Thymus (tissue), 11 donors: Measurements from ENCODE around the gene CUBN. TPM values are rescaled to one million over a fixed set of nuclear protein-coding genes. Genes with fewer than 3 reads are reported as not detected.

Experiments
- DNase-seq, 9 donors: peaks; one replicate each; pipeline ENCODE4 v3.0.0-alpha.2; 2013; ENCODE audit warnings: low spot score in 9 of 9, low read depth in 6 of 9, missing footprints in 1 of 9
- H3K27ac ChIP-seq, 2 donors: one replicate each; pipeline ENCODE4 v1.5.1; 2013; ENCODE audit warnings: control low read depth in 1 of 2, low read depth in 1 of 2, low read length in 1 of 2, mild to moderate bottlenecking in 1 of 2, moderate library complexity in 1 of 2
- H3K27me3 ChIP-seq, 2 donors: one replicate each; pipeline ENCODE4 v1.5.1; 2013; ENCODE audit warnings: low read length in 1 of 2; ENCODE audit not compliant: control insufficient read depth in 2 of 2, insufficient read depth in 1 of 2
- H3K36me3 ChIP-seq, 2 donors: one replicate each; pipeline ENCODE4 v1.5.1; 2013; ENCODE audit warnings: low read length in 1 of 2, mild to moderate bottlenecking in 1 of 2, moderate library complexity in 1 of 2; ENCODE audit not compliant: control insufficient read depth in 2 of 2, insufficient read depth in 2 of 2
- H3K4me1 ChIP-seq, 2 donors: one replicate each; pipeline ENCODE4 v1.5.1; 2013; ENCODE audit warnings: low read length in 2 of 2; ENCODE audit not compliant: control insufficient read depth in 2 of 2, insufficient read depth in 2 of 2
- H3K4me3 ChIP-seq, 2 donors: one replicate each; pipeline ENCODE4 v1.5.1; 2013; ENCODE audit warnings: low read length in 2 of 2, control low read depth in 1 of 2, mild to moderate bottlenecking in 1 of 2
- H3K9me3 ChIP-seq, 2 donors: one replicate each; pipeline ENCODE4 v1.5.1; 2013; ENCODE audit warnings: low read length in 1 of 2, mild to moderate bottlenecking in 1 of 2; ENCODE audit not compliant: control insufficient read depth in 2 of 2, insufficient read depth in 1 of 2
- WGBS: extraction: QIAGEN DNeasy Blood & Tissue Kit; methylation state at CpG from one replicate; pipeline ENCODE4 v1.1.7; 2013; 5-methylcytosine and 5-hydroxymethylcytosine counted together
- polyA plus RNA-seq: library from polyadenylated mRNA; stranded (reverse); fragments of 200-250 nt; gene quantifications from one replicate; pipeline ENCODE4 v1.2.3, GENCODE V29; 2013
- total RNA-seq: library from RNA; stranded (reverse); fragments of 120-200 nt; gene quantifications from one replicate; pipeline ENCODE4 v1.2.4, GENCODE V29; 2013
- donor health status: healthy.

CUBN gene
- total and polyA plus RNA-seq, 2 donors: 1.7 to 1.8 TPM

- Histone ChIP-seq H3K9me3 (peaks cover 0 to 7% of the 10 kb centered on the region in 2 donors), H3K27me3 (no peaks in the 10 kb centered on the region), H3K4me1 (peaks cover 15 to 27% of the 10 kb centered on the region in 2 donors), H3K36me3 (no peaks in the 10 kb centered on the region), H3K4me3 (no peak overlapping the region), H3K27ac (peak overlapping the region in 1 of 2 donors; percentile 79)
- 96% methylated on average over 9 of the region's 9 CpGs for WGBS
- no peak for DNase-seq
These were observed 128.3 kb downstream of the CUBN start for GRCh38 chr10:17001297-17001744.

- peaks cover 0 to 5% of the 10 kb centered on the region in 2 donors for H3K9me3 ChIP-seq
- no peak for DNase-seq
- no peak overlapping the region for H3K4me3 ChIP-seq
- H3K27me3 ChIP-seq: no peaks in the 10 kb centered on the region
- 93% methylated on average over 10 of the region's 10 CpGs for WGBS
- H3K36me3 ChIP-seq: no peaks in the 10 kb centered on the region
- H3K4me1 ChIP-seq: peaks cover 15 to 27% of the 10 kb centered on the region in 2 donors
- H3K27ac ChIP-seq: no peak overlapping the region
These were observed 129.8 kb downstream of the CUBN start for GRCh38 chr10:16999665-17000451.

- Histone ChIP-seq H3K9me3 (peaks cover 0 to 5% of the 10 kb centered on the region in 2 donors), H3K27ac (peak overlapping the region in 1 of 2 donors; percentile 3), H3K36me3 (no peaks in the 10 kb centered on the region), H3K4me1 (peaks cover 3 to 7% of the 10 kb centered on the region in 2 donors), H3K4me3 (no peak overlapping the region), H3K27me3 (no peaks in the 10 kb centered on the region)
- DNase-seq: no peak
- 45% methylated on average over 6 of the region's 6 CpGs for WGBS
These were observed 133.1 kb downstream of the CUBN start for GRCh38 chr10:16996530-16996964.

DNA sequence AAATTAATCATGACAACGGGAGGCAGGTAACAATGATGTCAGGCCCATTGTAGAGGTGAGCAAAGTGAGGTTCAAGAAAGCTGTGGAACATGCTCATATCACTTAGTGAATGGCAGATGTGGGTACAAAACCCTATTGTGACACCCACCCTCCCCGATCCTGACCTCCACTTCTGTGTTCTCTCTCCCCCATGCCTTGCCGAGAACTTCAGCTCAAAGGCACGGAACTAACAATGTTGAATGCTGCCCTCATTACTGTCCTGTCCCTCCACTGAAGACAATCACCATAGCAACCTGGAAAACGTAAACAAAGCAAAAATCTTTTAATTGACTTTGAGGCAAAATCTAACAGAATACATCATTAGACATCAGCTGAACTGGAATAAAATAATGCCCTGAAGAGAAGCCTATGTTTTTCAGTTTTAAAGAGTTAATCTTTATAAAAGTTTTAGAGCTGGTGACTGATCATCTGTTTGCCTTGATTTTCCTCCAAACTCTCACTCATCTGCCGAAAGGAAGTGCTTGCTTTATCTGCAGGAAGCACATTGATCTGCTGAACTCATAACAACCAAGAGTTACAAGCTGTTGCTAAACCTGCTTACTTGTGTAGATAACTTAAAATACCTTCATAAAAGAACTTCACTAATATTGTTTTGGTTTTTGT, 133.6 kb downstream of the CUBN start:
- peaks cover 3 to 7% of the 10 kb centered on the region in 2 donors for H3K4me1 ChIP-seq
- no peak overlapping the region for H3K4me3 ChIP-seq
- no peaks in the 10 kb centered on the region for H3K27me3 ChIP-seq
- peak overlapping the region; percentile 3 to 6 for H3K27ac ChIP-seq
- no peaks in the 10 kb centered on the region for H3K36me3 ChIP-seq
- peak in 2 of 9 donors; percentile 36 to 45 for DNase-seq
- peaks cover 0 to under 1% of the 10 kb centered on the region in 2 donors for H3K9me3 ChIP-seq
- 34% methylated on average over 6 of the region's 6 CpGs for WGBS

GRCh38 chr10:16993186-16993585, 136.4 kb downstream of the CUBN start:
- H3K4me1 ChIP-seq: peaks cover 3 to 7% of the 10 kb centered on the region in 2 donors
- no peaks in the 10 kb centered on the region for H3K9me3 ChIP-seq
- no peaks in the 10 kb centered on the region for H3K36me3 ChIP-seq
- WGBS: 93% methylated on average over 4 of the region's 4 CpGs
- no peak overlapping the region for H3K27ac ChIP-seq
- no peak for DNase-seq
- H3K4me3 ChIP-seq: no peak overlapping the region
- H3K27me3 ChIP-seq: no peaks in the 10 kb centered on the region

DNA sequence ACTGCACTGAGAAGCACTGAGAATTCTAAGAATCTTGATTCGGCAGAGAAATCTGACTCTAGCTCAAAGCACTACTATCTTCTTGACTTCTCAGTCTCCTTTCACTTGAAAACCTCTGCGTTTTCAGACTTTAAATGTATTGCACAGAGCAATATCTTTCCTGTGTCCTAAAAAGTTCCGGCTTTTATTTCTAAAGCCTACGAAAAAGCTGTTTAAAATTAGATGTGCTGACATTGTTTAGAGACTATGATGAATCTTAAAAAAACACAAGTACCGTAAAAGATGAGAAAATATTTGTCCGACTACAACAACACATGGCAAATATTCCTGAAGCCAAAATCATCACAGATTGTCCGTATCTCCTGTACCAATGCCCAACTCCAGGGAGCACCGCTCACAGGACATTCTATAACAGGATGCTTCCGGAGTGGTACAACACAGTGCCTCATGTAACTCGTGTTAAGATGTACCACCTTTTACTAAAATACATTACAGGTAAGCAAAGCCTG, 136.9 kb downstream of the CUBN start:
- no peak overlapping the region for H3K4me3 ChIP-seq
- 94% methylated on average over 10 of the region's 10 CpGs for WGBS

DNA sequence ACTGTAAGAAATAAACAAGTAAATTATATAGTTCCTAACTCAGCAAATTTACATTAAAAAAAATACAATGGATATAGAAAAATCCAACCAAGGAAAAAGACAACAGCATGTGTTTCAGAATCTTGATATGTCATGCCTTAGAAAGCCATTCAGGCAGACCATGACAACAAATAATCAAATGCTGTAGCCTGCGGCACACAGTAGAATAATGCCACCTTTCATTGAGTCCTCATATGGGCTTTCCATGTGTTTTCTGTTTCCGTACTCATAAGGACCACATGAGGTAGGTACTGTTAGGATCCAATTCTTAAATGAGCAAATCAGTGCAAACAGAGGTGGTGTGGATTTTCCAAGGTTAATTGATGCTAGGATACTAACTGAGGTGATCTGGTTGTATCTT, 138.6 kb downstream of the CUBN start:
- Histone ChIP-seq H3K36me3 (no peaks in the 10 kb centered on the region), H3K4me3 (no peak overlapping the region), H3K27ac (no peak overlapping the region), H3K9me3 (no peaks in the 10 kb centered on the region), H3K4me1 (peaks cover 0 to 3% of the 10 kb centered on the region in 2 donors), H3K27me3 (no peaks in the 10 kb centered on the region)
- 97% methylated on average over 2 of the region's 2 CpGs for WGBS
- DNase-seq: no peak

More for the DNA sequence above, 136.9 kb downstream of the CUBN start:
- H3K9me3 ChIP-seq: no peaks in the 10 kb centered on the region
- no peak for DNase-seq
- H3K4me1 ChIP-seq: peaks cover 3 to 7% of the 10 kb centered on the region in 2 donors
- no peaks in the 10 kb centered on the region for H3K36me3 ChIP-seq
- H3K27me3 ChIP-seq: no peaks in the 10 kb centered on the region
- H3K27ac ChIP-seq: no peak overlapping the region

- DNase-seq: no peak
- no peak overlapping the region for H3K4me3 ChIP-seq
- H3K4me1 ChIP-seq: no peaks in the 10 kb centered on the region
- 97% methylated on average over 8 of the region's 8 CpGs for whole genome bisulfite sequencing
- no peak overlapping the region for H3K27ac ChIP-seq
- no peaks in the 10 kb centered on the region for H3K9me3 ChIP-seq
- no peaks in the 10 kb centered on the region for H3K36me3 ChIP-seq
- no peaks in the 10 kb centered on the region for H3K27me3 ChIP-seq
These were observed 139.8 kb downstream of the CUBN start for GRCh38 chr10:16989826-16990293.

DNA sequence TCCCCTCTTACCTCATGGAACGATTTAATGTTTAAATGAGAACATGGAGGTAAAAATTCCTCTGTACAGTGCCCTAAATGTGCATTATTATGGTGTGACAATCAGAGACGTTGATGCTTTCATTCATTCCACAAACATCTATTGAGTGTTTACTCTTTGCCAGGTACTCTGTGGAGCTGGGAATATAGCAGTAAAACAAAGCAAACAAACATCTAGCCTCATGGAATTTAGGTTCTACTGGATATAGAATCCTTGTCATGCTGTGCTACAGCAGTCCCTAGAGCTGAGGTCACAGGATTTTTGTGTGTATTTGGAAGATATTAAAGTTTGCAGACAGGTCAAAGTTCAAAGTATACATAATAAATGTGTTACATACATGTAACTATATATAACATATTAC, 140.7 kb downstream of the CUBN start:
- Histone ChIP-seq H3K4me1 (no peaks in the 10 kb centered on the region), H3K9me3 (no peaks in the 10 kb centered on the region), H3K27me3 (no peaks in the 10 kb centered on the region), H3K27ac (no peak overlapping the region), H3K4me3 (no peak overlapping the region), H3K36me3 (no peaks in the 10 kb centered on the region)
- 96% methylated on average over 2 of the region's 2 CpGs for WGBS
- no peak for DNase-seq
